HL-60 (cell line): ENCODE data around the gene GTF3C5.

ENCODE experiments used
- DNase-seq, 2 experiments: peaks; one replicate each; pipeline ENCODE4 v3.0.0-alpha.2; 2010 to 2020; ENCODE audit warnings: low read depth in 1 of 2, low spot score in 1 of 2
- H3K27ac ChIP-seq: fragments of 250-450 bp; sonication (Bioruptor Pico); replicated peaks from 2 replicates; pipeline ENCODE4 v1.5.1; 2020; ENCODE audit warnings: mild to moderate bottlenecking, moderate library complexity
- H3K27me3 ChIP-seq: fragments of 250-450 bp; sonication (Bioruptor Pico); 2 replicates; pipeline ENCODE4 v1.5.1; 2021; ENCODE audit warnings: mild to moderate bottlenecking, moderate library complexity; ENCODE audit not compliant: insufficient read depth, poor library complexity, severe bottlenecking
- H3K4me3 ChIP-seq: replicated peaks from 2 replicates; pipeline ENCODE4 v1.5.1; 2011; ENCODE audit warnings: mild to moderate bottlenecking, control low read depth, low read length; ENCODE audit not compliant: insufficient read depth
- CTCF ChIP-seq: IDR thresholded peaks from one replicate; pipeline ENCODE4 v1.5.1; 2011; ENCODE audit warnings: low read length, control low read depth, inconsistent platforms; ENCODE audit not compliant: insufficient read depth
- GABPA ChIP-seq: IDR thresholded peaks from 2 replicates; pipeline ENCODE4 v1.6.1; 2012; ENCODE audit warnings: low read depth
- POLR2AphosphoS5 ChIP-seq: IDR thresholded peaks from 2 replicates; pipeline ENCODE4 v1.6.1; 2012; ENCODE audit warnings: low read depth
- SPI1 ChIP-seq: IDR thresholded peaks from 2 replicates; pipeline ENCODE4 v1.6.1; 2012; ENCODE audit warnings: low read depth, mild to moderate bottlenecking, borderline replicate concordance
- long read RNA-seq: library from polyadenylated mRNA; unstranded; transcript quantifications from one replicate; pipeline ENCODE4 v2.0.0, GENCODE V29; 2020
- TF ChIP-seq, protein P1 (sequence below): IDR thresholded peaks from 2 replicates; pipeline ENCODE4 v1.6.1; 2012; ENCODE audit warnings: low read depth; ENCODE audit not compliant: insufficient replicate concordance

The GTF3C5 gene
- long read RNA-seq, transcript GTF3C5-204 (12 exons, 2,110 nt) = minor isoform, 45 of 1,632 reads
- long read RNA-seq, transcript GTF3C5-203 (9 exons, 1,999 nt) = minor isoform, 5 of 1,632 reads
- long read RNA-seq, transcript GTF3C5-202 (11 exons, 2,406 nt) = major isoform, 1,400 of 1,632 reads
- long read RNA-seq, partial matches to known transcripts = 59 of 1,632 reads
- long read RNA-seq, other reads (novel, unspliced or antisense) = 123 of 1,632 reads

GRCh38 chr9:133030317-133031129 lies at the start of gene GTF3C5:
GTF3C5 (plus strand) TSS chr9:133030997; CDS start chr9:133031012, 15 bp downstream.
- peak within 1 kb of the TSS; percentile 82 for H3K4me3 ChIP-seq
- peak within 1 kb of the TSS; percentile 97 for H3K27ac ChIP-seq
- DNase-seq = peak; percentile 95 to 97
- TF ChIP-seq GABPA = peak; percentile 83
- peak; percentile 92 for TF ChIP-seq POLR2AphosphoS5
- TF ChIP-seq CTCF = no peak
- peak; percentile 20; the same call in 1 of the 2 replicates for TF ChIP-seq SPI1
- TF ChIP-seq, protein P1, sequence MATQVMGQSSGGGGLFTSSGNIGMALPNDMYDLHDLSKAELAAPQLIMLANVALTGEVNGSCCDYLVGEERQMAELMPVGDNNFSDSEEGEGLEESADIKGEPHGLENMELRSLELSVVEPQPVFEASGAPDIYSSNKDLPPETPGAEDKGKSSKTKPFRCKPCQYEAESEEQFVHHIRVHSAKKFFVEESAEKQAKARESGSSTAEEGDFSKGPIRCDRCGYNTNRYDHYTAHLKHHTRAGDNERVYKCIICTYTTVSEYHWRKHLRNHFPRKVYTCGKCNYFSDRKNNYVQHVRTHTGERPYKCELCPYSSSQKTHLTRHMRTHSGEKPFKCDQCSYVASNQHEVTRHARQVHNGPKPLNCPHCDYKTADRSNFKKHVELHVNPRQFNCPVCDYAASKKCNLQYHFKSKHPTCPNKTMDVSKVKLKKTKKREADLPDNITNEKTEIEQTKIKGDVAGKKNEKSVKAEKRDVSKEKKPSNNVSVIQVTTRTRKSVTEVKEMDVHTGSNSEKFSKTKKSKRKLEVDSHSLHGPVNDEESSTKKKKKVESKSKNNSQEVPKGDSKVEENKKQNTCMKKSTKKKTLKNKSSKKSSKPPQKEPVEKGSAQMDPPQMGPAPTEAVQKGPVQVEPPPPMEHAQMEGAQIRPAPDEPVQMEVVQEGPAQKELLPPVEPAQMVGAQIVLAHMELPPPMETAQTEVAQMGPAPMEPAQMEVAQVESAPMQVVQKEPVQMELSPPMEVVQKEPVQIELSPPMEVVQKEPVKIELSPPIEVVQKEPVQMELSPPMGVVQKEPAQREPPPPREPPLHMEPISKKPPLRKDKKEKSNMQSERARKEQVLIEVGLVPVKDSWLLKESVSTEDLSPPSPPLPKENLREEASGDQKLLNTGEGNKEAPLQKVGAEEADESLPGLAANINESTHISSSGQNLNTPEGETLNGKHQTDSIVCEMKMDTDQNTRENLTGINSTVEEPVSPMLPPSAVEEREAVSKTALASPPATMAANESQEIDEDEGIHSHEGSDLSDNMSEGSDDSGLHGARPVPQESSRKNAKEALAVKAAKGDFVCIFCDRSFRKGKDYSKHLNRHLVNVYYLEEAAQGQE = peak; percentile 79
- H3K27me3 ChIP-seq = no peaks in the 10 kb centered on the region

- TF ChIP-seq CTCF = no peak
- TF ChIP-seq, protein P1 = no peak
- TF ChIP-seq GABPA = no peak
- TF ChIP-seq POLR2AphosphoS5 = no peak
- no peak for TF ChIP-seq SPI1
- Histone ChIP-seq H3K27ac (peak overlapping the region; percentile 61), H3K4me3 (no peak overlapping the region), H3K27me3 (no peaks in the 10 kb centered on the region)
- DNase-seq = peak in 1 of 2 experiments; percentile 49
Observed at GRCh38 chr9:132982458-132982857, 48.3 kb upstream of the GTF3C5 start.

- H3K4me3 ChIP-seq = no peak overlapping the region
- H3K27ac ChIP-seq = no peak overlapping the region
- TF ChIP-seq CTCF (no peak), GABPA (no peak), POLR2AphosphoS5 (no peak), SPI1 (no peak)
- TF ChIP-seq, protein P1 = no peak
- no peaks in the 10 kb centered on the region for H3K27me3 ChIP-seq
- no peak for DNase-seq
Observed at GRCh38 chr9:132983491-132984201, 47.2 kb upstream of the GTF3C5 start.
